ENCODE data around the gene GRIP1. TPM values are rescaled to one million over a fixed set of nuclear protein-coding genes. Genes with fewer than 3 reads are reported as not detected.

The GRIP1 gene
- 1.8 and 4.7 TPM in 2 replicates for total RNA-seq (2014; rRNA removed; shearing (Covaris generic))

GRCh38 chr12:66678338-66679275 lies at the start of gene GRIP1:
Gene GRIP1 (minus strand): TSS chr12:66679076. CDS start chr12:66678904, 172 bp downstream.

GRCh38 chr12:66301944-66302826 lies 376.7 kb downstream of the GRIP1 start, which contains the start of gene HELB:
Gene HELB (plus strand): TSS chr12:66302493. CDS start chr12:66302604, 111 bp downstream.

Small RNAs within 50 kb of the gene (small RNA-seq; reads per million reads assigned to genes)
- gene OSBPL9P5 = not detected

Data from A375 (cell line).